H1 (cell line): ENCODE data around the gene REG3G. TPM values are rescaled to one million over a fixed set of nuclear protein-coding genes. Genes with fewer than 3 reads are reported as not detected.

Experiments used
- RBBP5 ChIP-seq: IDR thresholded peaks from 2 replicates; pipeline ENCODE4 v1.7.1; 2012; ENCODE audit warnings: low read depth, mild to moderate bottlenecking, inconsistent platforms, low read length, moderate library complexity, borderline replicate concordance
- SP1 ChIP-seq: IDR thresholded peaks from 2 replicates; pipeline ENCODE4 v1.6.1; 2011; ENCODE audit warnings: low read depth, low read length
- polyA plus RNA-seq, 7 experiments: library from polyadenylated mRNA; depleted of rRNA in 3 of 7; stranded (reverse) in 5 of 7; unstranded in 2 of 7; fragments of >200 nt in 5 of 7; fragments of 200-250 nt in 2 of 7; gene quantifications; 1 replicate in 5 of 7; 2 replicates in 1 of 7; 4 replicates in 1 of 7; pipeline versions ENCODE4 v1.2.1 to v1.2.3, GENCODE V29; 2011 to 2013; ENCODE audit warnings: missing spikeins in 2 of 7, mixed read lengths in 2 of 7
- total RNA-seq: library from RNA; stranded (reverse); fragmentation: NEBNext Ultra II Directional; extraction: Animal tissue kit (Norgen Biotek cat#: 25700); gene quantifications from 2 replicates; pipeline ENCODE4 v1.2.1, GENCODE V29; 2021

REG3G gene
- total and polyA plus RNA-seq, 2 of the 8 experiments (the other 6 are each of a cell fraction or from before 2014, with no cell fraction given), result not detected

GRCh38 chr2:79016342-79016741, 9.2 kb upstream of the REG3G start (continued):
- TF ChIP-seq RBBP5 (no peak), SP1 (no peak)
